CD4-positive, alpha-beta T cell treated with Interleukin-15 for 4 hours (primary cell): Measurements from ENCODE around the gene FRMD1.
"Not testable (repeated sequence)": the region's sequence is repeated elsewhere in the genome, so short reads cannot be mapped to it uniquely, and the experiment has no call there.

Source experiments
- DNase-seq: peaks from one replicate; pipeline ENCODE4 v3.0.0-alpha.2; 2020; ENCODE audit warnings: low spot score

The FRMD1 gene

GRCh38 chr6:168077401-168077800 lies 1.6 kb downstream of the FRMD1 start:
- DNase-seq, result not testable (repeated sequence)

GRCh38 chr6:168075787-168076202 lies 3.2 kb downstream of the FRMD1 start:
- DNase-seq, result no peak

GRCh38 chr6:168075216-168075615 lies 3.8 kb downstream of the FRMD1 start:
- DNase-seq, result no peak

GRCh38 chr6:168073937-168074730 lies 4.9 kb downstream of the FRMD1 start:
- DNase-seq, result no peak

DNA sequence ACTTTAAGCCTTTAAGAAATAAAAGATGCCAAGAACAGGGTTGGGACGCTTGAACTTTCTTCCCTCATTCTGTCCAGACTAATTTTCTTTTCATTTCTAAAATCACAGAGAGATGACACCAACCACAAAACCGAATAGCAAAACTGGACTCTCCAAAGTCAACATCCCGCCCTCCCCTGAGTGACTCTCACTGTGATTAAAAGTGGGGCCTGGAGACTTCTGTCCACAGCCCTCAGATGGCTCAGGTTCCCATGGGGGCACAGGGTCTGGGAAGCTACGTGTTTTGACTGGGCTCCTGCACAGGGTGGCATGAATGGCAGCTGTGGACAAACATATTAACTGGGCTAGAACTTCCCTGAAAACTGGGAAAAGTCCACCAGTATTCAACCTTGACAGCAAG lies 6.3 kb downstream of the FRMD1 start:
- DNase-seq, result no peak

DNA sequence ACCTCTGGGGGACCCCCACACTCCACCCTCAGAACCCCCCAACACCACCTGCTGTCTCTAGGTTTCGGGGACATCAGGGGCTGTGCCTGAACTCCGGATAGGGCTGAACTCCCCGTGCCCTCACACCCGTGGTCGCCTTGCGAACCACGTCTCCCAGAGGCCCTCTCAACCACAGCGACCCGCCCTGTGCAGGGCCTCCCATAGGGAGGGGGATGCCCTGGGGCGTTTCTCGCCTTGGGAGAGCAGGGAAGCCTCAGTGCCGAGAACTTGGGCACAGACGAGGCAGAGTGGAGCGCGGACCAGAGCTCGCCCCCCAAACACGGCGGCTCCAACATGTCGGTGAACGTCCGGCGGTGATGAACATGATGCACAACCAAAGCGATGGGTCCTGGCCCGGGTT lies 6.8 kb downstream of the FRMD1 start:
- DNase-seq, result no peak

DNA sequence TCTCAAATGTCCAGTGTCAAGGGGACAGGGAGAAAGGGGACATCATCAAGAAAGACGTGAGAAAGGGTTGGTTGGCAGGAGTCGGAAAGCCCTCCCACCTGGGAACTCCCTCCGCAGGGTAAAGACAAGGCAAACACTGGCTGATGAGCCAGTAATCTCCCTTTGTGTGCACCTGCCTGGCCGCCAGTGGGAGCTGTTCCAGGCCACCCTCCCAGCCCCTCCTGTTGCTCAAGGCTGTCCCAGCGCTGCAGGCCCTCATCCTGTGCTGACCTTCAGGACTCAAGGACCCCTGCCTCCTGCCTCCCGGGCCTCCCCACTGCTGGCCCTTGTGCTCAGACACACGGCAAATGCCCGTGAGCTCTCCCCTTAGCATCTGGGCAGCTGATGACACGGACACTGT lies 7.4 kb downstream of the FRMD1 start:
- DNase-seq, result no peak

- no peak for DNase-seq
These were observed 8.2 kb downstream of the FRMD1 start for GRCh38 chr6:168070804-168071203.

- no peak for DNase-seq
These were observed 11.8 kb downstream of the FRMD1 start for GRCh38 chr6:168067081-168067759.

DNA sequence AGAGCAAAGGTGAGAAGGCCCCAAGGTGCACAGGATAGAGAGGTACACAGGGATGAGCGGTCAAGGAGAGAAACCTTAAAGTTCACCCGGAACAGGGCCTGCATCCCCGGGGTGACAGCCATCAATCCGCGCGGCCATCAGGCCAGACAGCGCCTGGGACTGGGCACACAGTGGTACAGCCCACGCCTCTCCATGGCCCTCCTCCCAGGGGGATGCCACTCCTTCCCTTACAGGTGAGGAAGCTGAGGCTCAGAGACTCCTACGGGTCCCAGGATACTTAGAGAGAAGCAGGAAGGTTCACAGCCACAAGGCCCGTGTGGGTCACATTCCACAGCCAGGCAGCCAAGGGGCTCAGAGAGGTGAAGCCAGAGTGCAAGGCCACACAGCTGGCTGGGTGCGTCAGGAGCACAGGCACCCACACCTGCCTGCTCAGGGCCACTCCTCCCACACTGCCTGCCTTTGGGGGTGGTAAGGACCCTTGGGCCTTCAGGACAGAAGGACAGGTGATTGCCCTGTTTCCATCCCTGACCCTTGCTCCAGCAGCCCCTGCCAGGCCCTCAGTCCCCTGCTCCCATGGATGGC lies 14.7 kb downstream of the FRMD1 start:
- no peak for DNase-seq

DNA sequence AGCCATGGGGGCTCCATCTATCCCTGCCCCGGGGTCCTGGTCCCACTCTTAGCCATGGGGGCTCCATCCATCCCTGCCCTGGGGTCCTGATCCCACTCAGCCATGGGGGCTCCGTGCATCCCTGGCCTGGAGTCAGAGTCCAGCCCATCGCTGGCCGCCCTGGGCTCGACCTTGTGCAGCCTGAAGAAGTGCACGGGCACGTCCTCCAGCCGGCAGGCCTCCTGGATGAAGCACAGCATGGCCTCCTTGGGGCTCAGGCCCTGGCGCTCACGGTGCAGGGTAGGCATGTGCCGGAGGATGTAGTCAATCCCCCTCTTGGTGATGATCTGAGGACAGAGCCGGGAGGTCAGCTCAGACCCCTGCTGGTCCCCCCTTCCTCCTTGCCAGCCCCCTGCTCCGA lies 15.6 kb downstream of the FRMD1 start:
- DNase-seq, result no peak

DNA sequence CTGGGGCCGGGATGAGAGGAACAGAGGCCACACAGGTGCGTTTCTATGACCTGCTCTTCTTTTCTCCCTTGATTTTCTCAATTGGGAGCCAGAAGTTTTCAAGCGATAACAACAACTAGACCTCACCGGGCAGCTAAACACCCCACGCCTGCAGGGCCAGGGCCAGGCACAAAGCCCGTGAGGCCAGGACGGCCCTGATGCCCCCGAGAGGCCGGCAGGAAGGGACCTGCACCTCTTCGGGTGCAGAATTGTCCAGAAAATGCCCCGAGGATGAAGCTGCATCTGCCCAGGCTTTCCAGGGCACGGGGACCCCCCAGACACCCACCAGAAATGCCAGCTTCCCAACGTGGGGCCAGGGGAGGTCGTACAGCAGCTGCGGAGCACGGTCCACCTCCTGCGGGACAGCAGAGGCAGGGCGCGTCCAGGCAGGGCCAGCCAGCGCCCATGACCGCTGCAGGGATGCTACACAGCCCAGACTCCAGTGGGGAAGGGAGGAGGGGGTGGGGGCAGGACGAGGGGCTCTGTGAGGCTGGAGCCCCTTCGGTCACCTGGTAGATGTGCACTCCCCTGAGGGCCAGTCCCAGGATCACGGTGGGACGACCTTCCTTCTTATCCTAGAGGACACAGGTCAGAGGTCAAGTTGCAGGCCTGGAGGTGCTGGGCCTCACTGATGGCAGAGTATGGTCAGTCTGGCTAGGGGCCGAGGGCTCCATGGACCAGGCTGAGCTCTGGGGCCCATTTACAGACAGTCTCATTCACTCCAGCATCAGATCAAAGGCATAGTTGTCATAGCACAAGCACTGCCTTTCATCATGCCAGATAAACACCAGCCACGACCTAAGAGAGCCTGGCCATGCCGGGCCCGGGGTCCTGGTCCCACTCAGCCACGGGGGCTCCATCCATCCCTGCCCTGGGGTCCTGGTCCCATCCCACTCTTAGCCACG lies 16.4 kb downstream of the FRMD1 start:
- DNase-seq, result no peak

DNA sequence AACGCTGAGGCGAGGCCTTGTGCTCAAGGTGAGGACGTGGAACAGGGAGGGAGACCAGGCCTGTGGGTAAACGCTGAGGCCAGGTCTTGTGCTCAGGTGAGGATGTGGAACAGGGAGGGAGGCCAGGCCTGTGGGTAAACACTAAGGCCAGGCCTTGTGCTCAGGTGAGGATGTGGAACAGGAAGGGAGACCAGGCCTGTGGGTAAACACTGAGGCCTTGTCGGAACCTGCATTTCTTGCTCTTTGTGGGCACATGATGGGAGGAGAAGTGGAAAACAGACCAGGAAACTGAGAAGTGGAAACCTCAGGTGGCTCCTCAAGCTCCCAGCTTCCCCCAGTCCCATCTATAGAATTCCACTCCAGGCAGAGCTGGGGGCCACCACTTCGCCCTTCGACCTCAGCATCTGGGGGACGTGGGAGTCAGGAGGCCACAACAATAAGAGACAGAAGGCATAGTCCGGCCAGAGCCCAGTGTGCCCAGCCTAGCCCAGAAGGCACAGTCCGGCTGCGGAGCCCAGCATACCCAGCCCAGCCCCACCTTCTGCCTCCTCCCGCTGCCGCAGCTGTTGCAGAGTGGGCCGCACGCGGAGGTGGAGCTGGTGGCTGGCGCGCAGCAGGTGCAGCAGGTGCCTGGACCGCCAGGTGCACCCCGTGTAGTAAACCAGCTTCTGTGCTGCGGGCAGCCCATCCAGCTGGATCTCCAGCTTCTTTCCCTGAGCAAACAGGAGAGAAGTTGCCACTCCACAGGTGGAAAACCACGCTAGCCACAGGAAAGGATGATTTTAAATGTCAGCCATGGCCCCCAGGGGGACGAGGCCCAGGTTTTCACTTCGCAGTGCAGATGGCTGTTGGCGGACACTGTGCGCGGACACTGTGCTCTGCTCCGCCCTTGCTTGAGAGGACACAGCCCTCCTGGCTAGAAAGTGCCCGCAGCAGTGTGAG lies 17.5 kb downstream of the FRMD1 start:
- no peak for DNase-seq

- DNase-seq, result no peak
These were observed 18.5 kb downstream of the FRMD1 start for GRCh38 chr6:168060521-168060931.

- no peak for DNase-seq
These were observed 20.1 kb downstream of the FRMD1 start for GRCh38 chr6:168058691-168059551.

- DNase-seq, result no peak
These were observed 21.2 kb downstream of the FRMD1 start for GRCh38 chr6:168057836-168058235.

DNA sequence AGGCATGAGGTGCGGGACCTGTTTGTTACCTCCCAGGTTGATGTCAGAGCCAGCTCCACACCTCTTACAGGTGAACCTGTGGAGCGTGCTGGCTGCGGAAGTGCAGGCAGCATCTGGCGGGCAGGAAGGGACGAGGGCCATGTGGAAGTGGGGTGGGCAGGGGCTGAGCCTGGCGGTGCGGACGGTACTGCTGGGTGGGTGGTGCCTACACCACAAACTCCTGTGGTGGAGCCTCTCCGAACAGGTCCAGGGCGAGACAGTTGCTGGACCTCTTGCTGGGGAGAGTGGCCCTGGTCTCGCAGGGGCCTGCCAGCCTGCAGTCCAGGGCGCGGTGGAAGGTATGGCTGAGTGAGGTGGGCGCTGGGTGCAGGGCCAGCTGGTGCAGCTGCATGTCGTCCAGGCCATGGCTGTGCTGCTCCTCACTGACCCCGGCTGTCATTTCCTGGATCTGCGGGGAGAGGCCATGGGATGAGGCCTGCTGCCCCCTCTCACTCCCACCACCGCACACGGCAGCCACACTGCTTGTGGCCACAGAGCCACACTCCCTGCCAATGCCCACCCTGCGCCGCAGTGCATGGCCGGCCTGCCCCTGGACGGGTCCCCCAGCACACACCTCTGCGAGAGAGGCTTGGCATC lies 22.0 kb downstream of the FRMD1 start:
- DNase-seq, result no peak

DNA sequence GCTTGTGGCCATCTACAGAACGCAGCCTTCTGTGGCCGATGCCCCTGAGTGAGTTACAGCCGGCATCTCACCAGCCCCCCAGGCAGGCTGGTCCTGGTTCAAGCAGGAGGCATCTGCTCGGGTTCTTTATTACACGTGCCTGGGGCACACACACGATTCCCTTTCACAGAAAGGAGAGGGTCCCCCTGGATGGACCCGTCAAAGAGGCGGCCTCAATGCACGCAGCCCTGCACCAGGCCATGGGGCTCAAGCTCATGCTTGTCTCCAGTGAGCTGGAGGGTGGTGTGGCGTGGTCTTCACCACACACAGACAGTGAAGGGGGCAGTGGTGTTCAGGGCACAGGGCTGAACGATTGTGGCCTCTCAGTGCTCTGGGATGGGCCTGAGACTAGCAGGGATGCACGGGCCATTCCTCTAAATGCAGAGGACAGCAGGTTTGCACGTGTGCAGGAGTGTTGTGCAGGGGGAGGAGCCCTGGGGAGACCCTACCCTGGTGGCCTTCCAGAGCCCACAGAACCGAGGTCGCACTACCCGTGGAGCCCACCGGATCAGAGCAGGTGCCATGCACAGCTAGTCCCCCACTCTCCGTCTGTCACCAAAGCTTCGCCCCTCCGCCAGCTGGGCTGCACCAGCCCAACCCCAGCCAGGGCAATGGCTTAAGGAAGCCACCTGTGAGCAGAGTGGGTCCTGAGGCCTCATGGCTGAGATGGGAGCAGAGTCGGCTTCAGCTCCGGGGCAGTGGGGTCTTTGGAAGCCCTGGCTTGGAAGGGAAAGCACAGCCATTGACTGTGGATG lies 23.1 kb downstream of the FRMD1 start:
- DNase-seq, result no peak
